Activated CD8-positive, alpha-beta T cell treated with anti-CD3 and anti-CD28 coated beads for 36 hours (primary cell): ENCODE results near the gene AQP1. TPM values are rescaled to one million over a fixed set of nuclear protein-coding genes. Genes with fewer than 3 reads are reported as not detected.

Source experiments
- ATAC-seq: fragments of 200-7000 bp; cut with Tn5 transposase; one replicate; pipeline ENCODE4 v1.10.0; 2021; ENCODE audit warnings: mild to moderate bottlenecking, moderate library complexity
- CTCF ChIA-PET: fragments of 350-600 bp; sonication (Branson Sonifier 250); formaldehyde crosslinking; loops from one replicate; lab custom pipeline; 2021; ENCODE audit warnings: antibody characterized with exemption; lab: Charles Lee
- POLR2A ChIA-PET: fragments of 350-600 bp; sonication (Branson Sonifier 250); formaldehyde crosslinking; loops from one replicate; lab custom pipeline; 2021; ENCODE audit warnings: antibody characterized with exemption; lab: Charles Lee
- DNase-seq: peaks from one replicate; pipeline ENCODE4 v3.0.0-alpha.2; 2020
- H3K27ac Mint-ChIP-seq: one replicate; pipeline ENCODE4 v1.8.0; 2021; ENCODE audit warnings: mild to moderate bottlenecking, mixed read lengths
- H3K27me3 Mint-ChIP-seq: one replicate; pipeline ENCODE4 v1.8.0; 2021; ENCODE audit warnings: mixed read lengths
- H3K36me3 Mint-ChIP-seq: one replicate; pipeline ENCODE4 v1.8.0; 2021; ENCODE audit warnings: low read depth, mixed read lengths
- H3K4me1 Mint-ChIP-seq: one replicate; pipeline ENCODE4 v1.8.0; 2021; ENCODE audit warnings: low read depth, mixed read lengths
- H3K4me3 Mint-ChIP-seq: one replicate; pipeline ENCODE4 v1.8.0; 2021; ENCODE audit warnings: mild to moderate bottlenecking, moderate library complexity, mixed read lengths
- H3K9me3 Mint-ChIP-seq: one replicate; pipeline ENCODE4 v1.8.0; 2021; ENCODE audit warnings: mixed read lengths
- CTCF ChIP-seq: fragments of 200-600 bp; IDR thresholded peaks from one replicate; pipeline ENCODE4 v1.8.0; 2022; ENCODE audit warnings: antibody characterized with exemption, mild to moderate bottlenecking
- intact Hi-C: fragments of 100-400 bp; cut with micrococcal nuclease; formaldehyde crosslinking; loops from one replicate; pipeline ENCODE4 v1.10.0; 2022
- total RNA-seq, 2 experiments: library from RNA; stranded (reverse); gene quantifications; one replicate each; pipeline ENCODE4 v1.2.3, GENCODE V29; 2021

The AQP1 gene
- total RNA-seq, 2 experiments from 2014 or later = 0.22 to 0.27 TPM

- ATAC-seq = no peak
- no peak overlapping the region for H3K27ac Mint-ChIP-seq
- H3K36me3 Mint-ChIP-seq = no peaks in the 10 kb centered on the region
- H3K4me3 Mint-ChIP-seq = no peak overlapping the region
- POLR2A ChIA-PET = no interaction called here
- intact Hi-C loops = no loop called here
- peaks cover 13% of the 10 kb centered on the region for H3K27me3 Mint-ChIP-seq
- CTCF ChIA-PET = interaction anchor here (0.9 to 3.4 kb wide), 2 partner anchors 18 to 166 kb away, joined by 3 to 14 read pairs; no protein-coding TSS in a partner anchor
- H3K9me3 Mint-ChIP-seq = no peaks in the 10 kb centered on the region
- no peaks in the 10 kb centered on the region for H3K4me1 Mint-ChIP-seq
- DNase-seq = no peak
- no peak for TF ChIP-seq CTCF
Observed at GRCh38 chr7:30956704-30957103, 45.1 kb downstream of the AQP1 start.

DNA sequence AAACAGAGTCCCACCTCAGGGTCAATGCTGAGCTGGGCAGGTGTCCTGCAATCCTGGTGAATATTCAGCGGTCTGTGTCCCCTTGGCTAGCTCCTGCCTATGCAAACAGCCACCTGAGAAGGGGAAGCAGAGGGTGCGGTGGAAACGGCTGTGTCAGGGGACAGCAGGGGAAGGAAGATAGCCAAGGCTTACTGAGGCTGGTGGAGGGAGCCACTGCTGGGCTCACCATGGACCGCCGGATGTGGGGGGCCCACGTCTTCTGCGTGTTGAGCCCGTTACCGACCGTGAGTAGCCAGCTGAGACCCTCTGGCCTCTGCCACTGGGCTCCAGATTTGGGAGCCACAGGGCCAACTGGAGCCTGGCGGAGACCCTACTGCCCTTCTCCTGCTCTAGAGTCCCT, 52.2 kb downstream of the AQP1 start, which contains the start of gene GHRHR:
Gene GHRHR (plus strand): TSS at position 112 of the 400 bp plus-strand sequence. CDS start 116 bp downstream, at position 228.
- intact Hi-C loops = no loop called here
- ATAC-seq (no peak), DNase-seq (no peak)
- TF ChIP-seq CTCF = no peak
- ChIA-PET CTCF (interaction anchor here (0.9 to 1.2 kb wide), 2 partner anchors 25 to 159 kb away, joined by 3 read pairs; no protein-coding TSS in a partner anchor), POLR2A (interaction anchor here (0.6 kb wide), 1 partner anchor 257 kb away, joined by 3 read pairs; no protein-coding TSS in a partner anchor)
- Mint-ChIP-seq H3K4me1 (no peaks in the 10 kb centered on the region), H3K27ac (no peak within 1 kb of the TSS), H3K27me3 (peaks cover 8% of the 10 kb centered on the region), H3K9me3 (no peaks in the 10 kb centered on the region), H3K36me3 (no peaks in the 10 kb centered on the region), H3K4me3 (no peak within 1 kb of the TSS)

- ChIA-PET POLR2A (no interaction called here), CTCF (interaction anchor here (0.7 kb wide), 1 partner anchor 26 kb away, joined by 3 read pairs; no protein-coding TSS in a partner anchor)
- Mint-ChIP-seq H3K4me1 (no peaks in the 10 kb centered on the region), H3K36me3 (no peaks in the 10 kb centered on the region), H3K4me3 (no peak overlapping the region), H3K9me3 (no peaks in the 10 kb centered on the region), H3K27ac (no peak overlapping the region), H3K27me3 (peaks cover 8% of the 10 kb centered on the region)
- no peak for TF ChIP-seq CTCF
- ATAC-seq = no peak
- intact Hi-C loops = no loop called here
- DNase-seq = no peak
Observed at GRCh38 chr7:30965372-30965771, 53.7 kb downstream of the AQP1 start.

DNA sequence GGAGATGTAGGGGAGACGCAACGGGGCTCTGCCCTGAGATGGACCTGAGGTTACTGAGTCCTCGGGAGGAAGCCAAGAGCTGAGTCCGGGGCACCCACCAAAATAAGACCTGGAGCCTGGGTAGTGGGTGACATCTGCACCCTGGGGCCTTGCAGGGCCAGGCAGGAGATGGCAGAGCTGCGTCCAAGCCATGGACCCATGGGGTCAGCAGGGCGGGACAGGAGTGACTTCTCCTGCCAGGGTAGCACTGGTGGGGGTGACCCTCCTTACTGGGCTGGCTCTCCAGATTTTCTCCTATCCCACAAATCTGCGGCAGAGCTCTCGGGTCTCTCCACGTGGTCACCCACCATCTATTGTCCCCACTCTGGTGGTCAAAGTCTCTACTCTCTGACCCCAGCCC, 54.2 kb downstream of the AQP1 start:
- no peak for TF ChIP-seq CTCF
- Mint-ChIP-seq H3K36me3 (no peaks in the 10 kb centered on the region), H3K27ac (no peak overlapping the region), H3K9me3 (no peaks in the 10 kb centered on the region), H3K4me3 (no peak overlapping the region), H3K4me1 (no peaks in the 10 kb centered on the region), H3K27me3 (peaks cover 8% of the 10 kb centered on the region)
- ChIA-PET CTCF (interaction anchor here (1.8 kb wide), 1 partner anchor 27 kb away, joined by 5 read pairs; no protein-coding TSS in a partner anchor), POLR2A (no interaction called here)
- ATAC-seq = no peak
- DNase-seq = no peak
- intact Hi-C loops = no loop called here

- Mint-ChIP-seq H3K27me3 (peaks cover 18% of the 10 kb centered on the region), H3K4me1 (no peaks in the 10 kb centered on the region), H3K36me3 (no peaks in the 10 kb centered on the region), H3K27ac (no peak overlapping the region), H3K9me3 (no peaks in the 10 kb centered on the region), H3K4me3 (no peak overlapping the region)
- ChIA-PET POLR2A (no interaction called here), CTCF (interaction anchor here (0.8 to 2.0 kb wide), 2 partner anchors 29 to 166 kb away, joined by 3 to 4 read pairs; no protein-coding TSS in a partner anchor)
- TF ChIP-seq CTCF = no peak
- no peak for DNase-seq
- ATAC-seq = no peak
- intact Hi-C loops = no loop called here
Observed at GRCh38 chr7:30968294-30968693, 56.6 kb downstream of the AQP1 start.
